Measurements from ENCODE around the gene EGFLAM.

The EGFLAM gene

GRCh38 chr5:38448568-38449350 lies 190.4 kb downstream of the EGFLAM start:
- no peak for DNase-seq (ENCODE audit: low spot score)

DNA sequence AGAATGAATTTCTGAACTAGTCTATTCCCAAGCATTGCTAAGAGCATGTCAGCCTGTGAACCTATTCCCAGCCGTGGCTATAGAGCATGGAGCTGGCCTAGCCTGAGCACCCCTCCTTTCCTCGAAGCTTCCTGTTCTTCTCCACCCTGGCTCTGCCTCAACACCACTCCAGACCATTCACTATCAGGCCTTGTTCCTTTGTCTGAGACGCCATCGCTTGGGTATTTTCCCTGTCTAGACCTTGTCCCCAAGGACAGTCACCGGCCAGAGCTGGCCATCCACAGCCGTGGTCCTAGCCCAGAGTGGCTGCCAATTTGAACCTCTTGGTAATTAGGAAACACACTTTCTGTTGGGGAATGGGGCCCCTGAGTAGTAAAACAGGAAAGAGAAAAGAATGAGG lies 192.3 kb downstream of the EGFLAM start:
- no peak for DNase-seq (ENCODE audit: low spot score)

DNA sequence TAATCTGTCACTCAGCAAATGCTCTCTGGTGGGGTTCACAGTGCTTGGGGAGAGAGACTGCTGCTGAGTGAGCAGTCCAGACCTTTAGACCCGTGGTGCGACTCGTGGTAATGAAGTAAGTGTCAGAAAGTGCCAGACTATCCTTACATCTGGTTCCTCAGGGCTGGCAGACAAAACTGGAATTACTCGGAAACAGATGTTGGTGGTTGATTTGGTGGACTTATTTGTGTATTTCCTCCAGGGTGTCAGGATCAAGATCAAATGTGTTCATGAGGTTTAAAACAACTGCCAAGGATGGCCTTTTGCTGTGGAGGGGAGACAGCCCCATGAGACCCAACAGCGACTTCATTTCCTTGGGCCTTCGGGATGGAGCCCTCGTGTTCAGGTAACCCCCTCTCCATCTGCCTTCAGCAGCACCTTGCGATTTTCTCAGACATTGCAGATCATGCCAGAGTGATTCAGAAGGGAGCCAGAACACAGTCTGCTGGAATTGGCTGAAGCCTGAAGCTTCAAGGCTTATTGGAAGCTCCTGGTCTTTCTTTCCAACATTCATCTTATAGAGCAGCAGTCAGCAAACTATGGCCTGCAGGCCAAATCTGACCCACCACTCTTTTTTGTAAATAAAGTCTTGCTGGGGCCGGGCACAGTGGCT lies 192.8 kb downstream of the EGFLAM start:
- DNase-seq (ENCODE audit: low spot score), result no peak

- DNase-seq (ENCODE audit: low spot score), result no peak
Measured at GRCh38 chr5:38452201-38452600, 193.8 kb downstream of the EGFLAM start.

GRCh38 chr5:38453506-38453905 lies 195.1 kb downstream of the EGFLAM start:
- DNase-seq (ENCODE audit: low spot score), result peak; percentile 54

DNA sequence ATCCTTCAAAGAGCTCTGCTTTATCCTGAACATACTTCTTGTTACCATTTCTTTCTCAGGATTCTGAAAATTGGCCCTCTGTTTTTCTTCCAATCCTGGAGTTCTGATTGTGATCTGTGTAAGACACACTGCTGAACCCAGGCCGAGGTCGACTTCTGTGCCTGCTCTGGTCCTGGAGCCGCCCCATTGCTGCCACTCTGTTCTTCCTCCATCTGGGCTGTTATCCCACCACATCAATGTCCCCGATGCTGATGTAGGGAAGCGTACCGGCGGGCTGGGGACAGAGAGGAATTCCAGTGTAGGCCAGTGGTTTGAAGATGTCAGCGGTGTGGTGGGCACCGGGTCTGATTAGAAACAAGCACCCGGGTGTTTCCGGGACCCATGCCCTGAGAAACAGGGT lies 195.6 kb downstream of the EGFLAM start:
- no peak for DNase-seq (ENCODE audit: low spot score)

GRCh38 chr5:38455796-38456330 lies 197.5 kb downstream of the EGFLAM start:
- DNase-seq (ENCODE audit: low spot score), result no peak

- no peak for DNase-seq (ENCODE audit: low spot score)
Measured at GRCh38 chr5:38456657-38457399, 198.5 kb downstream of the EGFLAM start.

DNA sequence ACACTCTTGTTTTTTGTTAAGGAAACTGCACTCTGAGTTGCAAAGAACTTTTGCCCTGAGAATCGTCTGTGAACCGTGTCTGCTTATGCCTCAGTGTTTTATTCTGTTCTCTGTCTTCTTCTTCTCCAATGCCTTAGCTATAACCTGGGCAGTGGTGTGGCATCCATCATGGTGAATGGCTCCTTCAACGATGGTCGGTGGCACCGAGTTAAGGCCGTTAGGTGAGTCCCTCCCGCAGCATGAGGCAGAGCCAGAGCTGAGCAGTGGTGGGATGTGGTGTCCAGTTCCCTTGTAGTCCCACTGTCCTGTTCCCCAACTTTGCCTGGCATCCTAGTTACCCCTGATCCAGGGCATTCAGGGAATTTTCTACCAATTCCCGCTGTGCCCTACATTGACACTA lies 199.8 kb downstream of the EGFLAM start:
- DNase-seq (ENCODE audit: low spot score), result no peak

- no peak for DNase-seq (ENCODE audit: low spot score)
Measured at GRCh38 chr5:38462976-38463633, 204.7 kb downstream of the EGFLAM start.

DNA sequence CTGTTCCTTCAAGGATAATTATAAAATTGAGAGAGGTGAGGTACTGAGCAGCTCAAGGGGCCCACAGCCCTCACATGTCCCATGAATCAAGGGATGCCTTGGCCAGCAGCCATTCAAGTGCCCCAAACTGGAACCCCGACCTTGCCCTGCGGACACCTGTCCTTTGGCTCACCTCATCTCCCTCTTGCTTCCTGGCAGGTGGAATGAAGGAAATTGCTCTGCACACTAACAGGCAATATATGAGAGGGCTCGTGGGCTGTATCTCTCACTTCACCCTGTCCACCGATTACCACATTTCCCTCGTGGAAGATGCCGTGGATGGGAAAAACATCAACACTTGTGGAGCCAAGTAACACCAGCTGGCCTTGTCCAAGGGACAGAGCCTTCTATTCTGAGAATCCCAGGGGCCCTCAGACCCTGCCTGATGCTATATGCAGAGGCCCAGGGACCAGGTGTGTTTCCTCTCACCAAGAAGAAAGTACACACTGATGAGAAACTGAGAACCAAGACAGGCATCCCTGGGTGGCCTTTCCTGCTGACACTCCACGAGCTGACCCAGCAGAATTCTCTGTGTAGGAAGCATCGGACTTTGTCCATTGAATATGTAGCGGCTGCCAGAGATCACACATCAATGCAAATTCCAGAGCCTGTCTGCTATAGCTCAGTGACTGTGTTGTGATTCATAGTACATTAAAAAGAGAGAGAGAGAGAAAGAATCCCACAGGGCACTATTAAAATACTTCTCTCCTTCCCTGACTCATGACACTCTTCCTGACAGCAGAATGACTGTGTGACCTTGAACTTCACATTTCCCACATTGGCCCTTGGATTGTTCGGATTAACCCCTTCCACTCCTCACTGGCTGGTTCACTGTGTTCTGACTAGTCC lies 205.5 kb downstream of the EGFLAM start:
- no peak for DNase-seq (ENCODE audit: low spot score)

DNA sequence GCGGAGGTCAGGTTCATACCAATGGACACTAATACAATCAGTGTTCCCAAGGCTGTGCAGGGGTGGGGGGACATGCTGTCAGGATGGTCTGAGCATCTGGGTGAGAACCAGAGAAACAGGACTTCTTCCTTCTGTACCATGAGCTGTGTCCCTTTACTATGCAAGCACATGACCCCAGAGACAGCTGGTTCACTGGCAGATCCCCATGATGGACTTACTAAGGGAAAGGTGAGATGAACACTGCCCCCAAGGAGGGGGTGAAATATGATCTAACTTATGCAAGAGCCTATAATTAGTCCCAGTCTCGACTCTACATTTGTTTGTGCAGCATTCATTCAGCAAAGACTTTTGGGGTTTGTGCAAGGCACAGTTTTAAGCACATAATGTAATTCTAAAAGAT lies 206.7 kb downstream of the EGFLAM start:
- DNase-seq (ENCODE audit: low spot score), result no peak

- no peak for DNase-seq (ENCODE audit: low spot score)
Measured at GRCh38 chr5:38465702-38466423, 207.5 kb downstream of the EGFLAM start.

GRCh38 chr5:38466424-38467189 lies 208.2 kb downstream of the EGFLAM start:
- DNase-seq (ENCODE audit: low spot score), result peak; percentile 81

GRCh38 chr5:38467353-38468040 lies 209.1 kb downstream of the EGFLAM start:
- DNase-seq (ENCODE audit: low spot score), result peak; percentile 70

- DNase-seq (ENCODE audit: low spot score), result no peak
Measured at GRCh38 chr5:38468202-38468673, 209.9 kb downstream of the EGFLAM start.

- DNase-seq (ENCODE audit: low spot score), result peak; percentile 69
Measured at GRCh38 chr5:38468978-38469706, 210.8 kb downstream of the EGFLAM start.

DNA sequence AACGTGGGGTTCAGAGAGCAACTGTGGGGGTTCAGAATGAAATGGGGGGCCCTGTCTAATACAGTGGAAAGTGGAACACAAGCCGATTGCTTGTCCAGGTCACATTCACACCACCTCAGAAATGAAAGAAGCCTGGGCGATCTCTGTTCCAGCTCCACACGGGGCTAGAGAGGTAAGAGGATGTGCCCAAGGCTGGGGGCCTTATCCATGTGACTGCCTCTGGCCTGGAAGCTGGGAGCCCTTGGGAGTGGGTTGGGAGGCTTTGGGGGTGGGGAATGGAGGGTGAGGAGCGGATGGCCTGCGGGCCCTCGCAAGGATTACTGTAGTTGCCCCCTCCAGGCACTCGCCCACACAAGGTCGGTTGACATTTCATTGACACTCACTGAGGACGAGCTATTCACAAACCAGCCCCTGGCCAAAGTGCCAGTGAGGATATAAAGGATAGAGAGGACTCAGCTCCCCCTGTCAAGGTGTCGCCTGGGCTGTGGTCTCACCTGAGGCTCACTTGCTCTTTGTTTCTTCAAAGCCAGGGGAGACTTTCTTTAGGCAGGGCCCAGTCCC lies 211.4 kb downstream of the EGFLAM start:
- no peak for DNase-seq (ENCODE audit: low spot score)

All from Ammon's horn (tissue), 1 donor.